H1 (cell line): ENCODE measurements around the gene RNF5.

Experiments
- FOSL1 ChIP-seq: IDR thresholded peaks from 2 replicates; pipeline ENCODE4 v1.6.1; 2011; ENCODE audit warnings: mild to moderate bottlenecking, low read depth, low read length, moderate library complexity; ENCODE audit not compliant: insufficient read depth
- HDAC2 ChIP-seq, 2 experiments: fragments of 300-600 bp in 1 of 2; sonication (generic) in 1 of 2; IDR thresholded peaks; 2 replicates each; pipeline ENCODE4 v1.6.1; 2011 to 2012; ENCODE audit warnings: low read depth in 2 of 2, low read length in 2 of 2, mild to moderate bottlenecking in 2 of 2, moderate library complexity in 2 of 2, borderline replicate concordance in 1 of 2, inconsistent platforms in 1 of 2
- JUND ChIP-seq: IDR thresholded peaks from 2 replicates; pipeline ENCODE4 v1.6.1; 2011; ENCODE audit warnings: mild to moderate bottlenecking, improper control_type of control experiment, low read length
- TF ChIP-seq, protein P1 (sequence below), 3 experiments: IDR thresholded peaks; 1 replicate in 2 of 3; 2 replicates in 1 of 3; pipeline versions ENCODE4 v1.5.1 to v1.6.1; 2011; ENCODE audit warnings: low read length in 3 of 3, mild to moderate bottlenecking in 3 of 3, inconsistent platforms in 2 of 3, low read depth in 1 of 3, moderate library complexity in 1 of 3; ENCODE audit not compliant: insufficient read depth in 1 of 3; ENCODE audit errors: control extremely low read depth in 1 of 3

DNA sequence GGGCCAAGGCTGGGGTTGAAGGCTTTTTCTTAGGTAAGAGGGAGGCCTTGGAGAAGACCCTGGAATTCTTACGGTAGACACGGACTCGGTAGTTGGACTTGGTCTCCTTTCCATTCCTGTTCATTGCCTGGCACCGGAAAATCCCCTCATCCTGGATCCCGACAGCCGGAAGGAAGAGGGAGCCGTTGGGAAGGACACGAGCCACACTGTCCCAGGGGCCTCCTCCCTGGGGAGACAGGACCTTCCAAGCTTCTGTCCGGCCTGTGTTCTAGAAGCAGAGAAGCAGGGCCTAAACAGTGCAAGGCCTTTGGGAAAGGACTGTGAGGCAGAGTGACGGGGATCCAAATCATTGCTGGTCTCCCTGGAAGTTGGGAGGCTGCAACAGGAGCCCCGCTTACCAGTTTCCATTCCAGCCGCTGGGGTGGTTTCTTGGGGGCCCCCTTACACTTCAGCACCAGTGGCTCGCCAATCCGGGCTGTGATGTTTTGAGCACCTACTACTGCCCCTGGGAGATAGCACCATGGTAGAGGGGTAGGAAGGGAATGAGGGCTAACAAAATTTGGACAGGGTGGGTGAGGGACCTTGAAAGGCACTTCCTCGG lies 5.4 kb downstream of the RNF5 start:
- TF ChIP-seq, protein P1, sequence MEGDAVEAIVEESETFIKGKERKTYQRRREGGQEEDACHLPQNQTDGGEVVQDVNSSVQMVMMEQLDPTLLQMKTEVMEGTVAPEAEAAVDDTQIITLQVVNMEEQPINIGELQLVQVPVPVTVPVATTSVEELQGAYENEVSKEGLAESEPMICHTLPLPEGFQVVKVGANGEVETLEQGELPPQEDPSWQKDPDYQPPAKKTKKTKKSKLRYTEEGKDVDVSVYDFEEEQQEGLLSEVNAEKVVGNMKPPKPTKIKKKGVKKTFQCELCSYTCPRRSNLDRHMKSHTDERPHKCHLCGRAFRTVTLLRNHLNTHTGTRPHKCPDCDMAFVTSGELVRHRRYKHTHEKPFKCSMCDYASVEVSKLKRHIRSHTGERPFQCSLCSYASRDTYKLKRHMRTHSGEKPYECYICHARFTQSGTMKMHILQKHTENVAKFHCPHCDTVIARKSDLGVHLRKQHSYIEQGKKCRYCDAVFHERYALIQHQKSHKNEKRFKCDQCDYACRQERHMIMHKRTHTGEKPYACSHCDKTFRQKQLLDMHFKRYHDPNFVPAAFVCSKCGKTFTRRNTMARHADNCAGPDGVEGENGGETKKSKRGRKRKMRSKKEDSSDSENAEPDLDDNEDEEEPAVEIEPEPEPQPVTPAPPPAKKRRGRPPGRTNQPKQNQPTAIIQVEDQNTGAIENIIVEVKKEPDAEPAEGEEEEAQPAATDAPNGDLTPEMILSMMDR (IDR thresholded peaks at IDR 0.05; ENCODE audit: control extremely low read depth in 1 of 3, insufficient read depth in 1 of 3, low read depth in 1 of 3, low read length in 3 of 3), result no peak
- TF ChIP-seq HDAC2 (IDR thresholded peaks at IDR 0.05; ENCODE audit: borderline replicate concordance in 1 of 2, low read depth in 2 of 2, low read length in 2 of 2) (no peak), FOSL1 (no peak), JUND (no peak)
